ENCODE results near the gene DNAJB7. TPM values are rescaled to one million over a fixed set of nuclear protein-coding genes. Genes with fewer than 3 reads are reported as not detected.

Gene DNAJB7
- total RNA-seq, 5 donors from 2014 or later (not counting 1 experiment from before 2014, with no cell fraction given): not detected

Other genes with a start within 250 kb of the DNAJB7 start
- gene MRTFA, start 225.4 kb downstream of the DNAJB7 start, total RNA-seq: 100 to 1,000 TPM in 3 of 5 donors, 10 to 100 TPM in 2; 81.9 to 118 (median 114) TPM
- not detected for gene MCHR1, start 182.6 kb downstream of the DNAJB7 start, total RNA-seq
- 10 to 100 TPM in 4 of 5 donors, 1 to 10 TPM in 1; 8.9 to 14.2 (median 12.7) TPM for gene SLC25A17, start 42.8 kb downstream of the DNAJB7 start, total RNA-seq
- 100 to 1,000 TPM; 135 to 186 (median 140) TPM for gene ST13, start 5.5 kb downstream of the DNAJB7 start, total RNA-seq
- 10 to 100 TPM; 15.1 to 20.7 (median 15.8) TPM for gene XPNPEP3, start 5.0 kb downstream of the DNAJB7 start, total RNA-seq
- 10 to 100 TPM; 27.1 to 46.1 (median 39.7) TPM for gene RBX1, start 89.3 kb upstream of the DNAJB7 start, total RNA-seq
- 100 to 1,000 TPM in 3 of 5 donors, 10 to 100 TPM in 2; 97.6 to 161 (median 101) TPM for gene EP300, start 230.5 kb upstream of the DNAJB7 start, total RNA-seq

Data from T-cell (primary cell).